Stimulated activated naive CD8-positive, alpha-beta T cell treated with anti-CD3 and anti-CD28 coated beads, Interleukin-15, Interleukin-2, amounts not matched to agents 100 U/mL and 50 U/mL, for 24 hours (primary cell): ENCODE measurements around the gene RAB41.
"Not testable (repeated sequence)": the region's sequence is repeated elsewhere in the genome, so short reads cannot be mapped to it uniquely, and the experiment has no call there.

Source experiments
- ATAC-seq: fragments of 150-1000 bp; cut with Tn5 transposase; one replicate; pipeline ENCODE4 v1.10.0; 2021
- DNase-seq: peaks from one replicate; pipeline ENCODE4 v3.0.0; 2021

Gene RAB41

DNA sequence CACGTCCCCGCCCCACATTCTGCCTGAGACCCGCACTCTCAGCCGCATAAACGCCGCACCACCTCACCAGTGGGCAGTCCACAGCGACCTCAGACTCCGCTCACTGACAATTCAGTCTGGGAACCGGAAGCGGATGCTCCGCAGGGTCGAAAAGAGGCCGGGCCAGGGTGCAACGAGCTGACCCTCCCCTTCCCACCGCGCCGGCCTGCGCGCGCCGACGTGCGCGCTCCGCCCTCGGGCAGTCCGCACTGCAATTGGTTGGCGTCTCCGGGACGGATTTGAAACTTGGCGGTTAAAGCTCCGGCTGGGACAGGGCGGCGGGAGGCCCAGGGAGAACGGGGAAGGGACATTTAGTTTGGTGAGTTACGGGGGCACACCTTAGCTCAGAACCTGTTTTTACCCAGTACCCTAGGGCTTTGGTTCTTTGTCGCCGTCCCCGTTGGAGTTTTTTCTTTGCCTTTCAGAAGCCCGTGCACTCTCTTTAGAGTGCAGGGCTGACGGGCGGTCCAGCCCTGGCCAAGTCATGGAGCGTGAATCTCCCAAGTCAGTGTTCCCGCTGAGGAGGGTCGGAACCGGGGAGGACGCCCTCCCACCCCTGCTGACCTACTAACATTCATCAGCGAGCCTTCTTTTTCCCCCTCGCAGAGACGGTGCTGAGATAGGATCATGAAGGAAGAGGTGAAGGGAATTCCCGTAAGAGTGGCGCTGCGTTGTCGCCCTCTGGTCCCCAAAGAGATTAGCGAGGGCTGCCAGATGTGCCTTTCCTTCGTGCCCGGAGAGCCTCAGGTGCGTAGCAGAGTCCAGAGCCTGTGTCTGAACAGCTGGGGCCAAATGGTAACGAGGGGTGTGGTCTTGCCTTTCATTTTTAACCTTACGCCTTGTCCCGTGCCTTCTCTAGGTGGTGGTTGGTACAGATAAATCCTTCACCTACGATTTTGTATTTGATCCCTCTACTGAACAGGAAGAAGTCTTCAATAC lies 8.1 kb downstream of the RAB41 start, which contains the start of the genes KIF4A and PDZD11:
Gene KIF4A, plus strand, starts transcription at position 312 of the 978 bp plus-strand sequence. Its CDS starts 355 bp downstream, at position 667.
Gene PDZD11, minus strand, starts transcription at position 135 of the 978 bp plus-strand sequence. CDS start 586 bp downstream, outside the sequence.
- DNase-seq (peak; percentile 81), ATAC-seq (peak; percentile 100)

DNA sequence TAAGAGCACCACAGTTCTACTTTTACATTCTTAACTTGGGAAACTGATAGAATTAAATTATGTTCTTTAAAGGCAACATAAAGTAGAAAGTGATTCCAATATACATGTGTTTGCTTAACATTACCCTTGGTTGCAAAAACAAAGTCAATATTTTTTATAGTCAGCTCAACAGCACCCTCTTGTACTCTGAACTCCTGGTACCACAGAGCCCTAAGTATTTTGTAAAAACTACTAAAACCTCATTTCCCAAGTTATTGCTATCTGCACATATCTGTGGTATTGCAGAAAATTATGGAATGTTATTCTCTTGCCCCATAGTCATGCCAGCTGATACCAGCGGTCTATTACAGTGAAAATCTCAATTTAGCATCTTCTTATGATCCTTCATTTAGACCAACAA lies 10.8 kb downstream of the RAB41 start:
- ATAC-seq (no peak), DNase-seq (no peak)

DNA sequence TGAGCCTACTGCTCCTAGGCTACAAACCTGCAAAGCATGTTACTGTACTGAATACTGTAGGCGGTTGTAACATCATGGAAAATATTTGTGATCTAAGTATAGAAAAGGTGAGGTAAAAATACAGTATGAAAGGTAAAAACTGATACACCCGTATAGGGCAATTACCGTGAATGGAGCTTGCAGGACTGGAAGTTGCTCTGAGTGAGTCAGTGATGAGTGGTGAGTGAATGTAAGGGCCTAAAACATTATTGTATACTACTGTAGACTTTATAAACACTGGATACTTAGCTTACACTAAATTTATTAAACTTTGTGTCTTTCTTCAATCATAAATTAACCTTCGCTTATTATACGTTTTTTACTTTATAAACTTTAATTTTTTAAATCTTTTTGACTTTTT lies 11.6 kb downstream of the RAB41 start:
- ATAC-seq (no peak), DNase-seq (no peak)

DNA sequence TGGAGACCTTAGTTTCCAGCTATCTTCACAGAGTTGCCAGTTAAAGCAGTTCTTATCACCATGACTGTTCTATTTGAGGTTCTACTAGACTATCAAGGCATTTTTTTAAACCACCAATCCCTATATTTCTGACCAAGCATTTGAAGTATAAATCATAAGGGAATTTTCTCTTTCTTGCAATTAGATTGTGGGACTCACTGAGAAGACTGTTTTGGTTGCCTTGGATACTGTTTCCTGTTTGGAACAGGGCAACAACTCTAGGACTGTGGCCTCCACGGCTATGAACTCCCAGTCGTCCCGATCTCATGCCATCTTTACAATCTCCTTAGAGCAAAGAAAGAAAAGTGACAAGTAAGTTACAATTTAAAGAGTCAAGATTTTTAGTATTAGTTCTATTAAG lies 19.7 kb downstream of the RAB41 start:
- no peak for DNase-seq

DNA sequence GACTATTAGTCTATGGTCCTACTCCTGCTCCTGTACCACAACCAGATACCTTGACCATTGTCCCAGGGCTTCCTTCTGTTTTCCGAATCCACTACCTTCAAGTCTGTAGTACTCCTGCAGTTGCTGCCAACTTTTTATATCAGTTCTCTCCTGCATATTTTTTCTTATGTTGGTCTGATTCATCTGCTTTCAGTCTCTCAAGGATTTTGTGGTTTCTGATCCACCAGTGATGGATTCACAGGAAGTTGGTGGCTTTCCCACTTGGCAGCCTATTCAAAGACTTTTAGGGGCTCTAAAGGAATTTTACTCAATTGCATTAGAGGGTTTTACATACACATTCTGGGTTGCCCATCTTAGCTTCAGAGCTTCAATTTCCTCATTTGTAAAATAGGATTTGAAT lies 31.5 kb downstream of the RAB41 start:
- no peak for DNase-seq
- ATAC-seq, result no peak

More for the DNA sequence above, 19.7 kb downstream of the RAB41 start:
- no peak for ATAC-seq

DNA sequence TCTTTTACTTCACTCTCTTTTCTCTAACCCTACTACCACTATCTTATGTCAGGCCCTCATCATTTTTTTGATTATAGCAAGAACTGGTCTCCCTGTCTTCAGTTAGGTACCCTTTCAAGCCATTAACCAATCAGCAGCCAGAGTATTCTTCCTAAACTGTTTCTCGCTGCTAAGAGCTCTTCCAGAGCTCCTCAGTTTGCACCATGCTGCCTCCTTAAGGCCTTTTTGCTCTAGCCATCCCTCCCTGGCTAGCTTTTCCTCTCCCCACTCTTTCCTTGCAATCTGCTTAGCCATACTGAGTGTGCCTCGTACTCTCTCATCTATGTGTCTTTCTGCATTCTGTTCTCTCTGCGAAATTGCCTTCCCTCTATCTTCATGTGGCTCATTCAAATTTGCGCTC lies 40.8 kb downstream of the RAB41 start:
- DNase-seq (no peak), ATAC-seq (no peak)

DNA sequence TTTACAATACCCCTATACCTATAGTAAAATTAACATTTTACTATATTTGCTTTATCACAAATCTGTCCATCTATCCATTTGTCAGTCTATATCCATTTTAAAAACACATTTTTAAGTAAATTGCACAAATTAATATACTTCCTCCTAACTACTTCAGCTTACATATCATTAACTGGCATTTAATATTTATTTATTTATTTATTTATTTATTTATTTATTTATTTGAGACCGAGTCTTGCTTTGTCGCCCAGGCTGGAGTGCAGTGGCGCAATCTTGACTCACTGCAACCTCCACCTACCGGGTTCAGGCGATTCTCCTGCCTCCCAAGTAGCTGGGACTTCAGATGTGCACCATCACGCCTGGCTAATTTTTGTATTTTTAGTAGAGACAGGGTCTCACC lies 41.7 kb downstream of the RAB41 start:
- ATAC-seq, DNase-seq: not testable (repeated sequence)

DNA sequence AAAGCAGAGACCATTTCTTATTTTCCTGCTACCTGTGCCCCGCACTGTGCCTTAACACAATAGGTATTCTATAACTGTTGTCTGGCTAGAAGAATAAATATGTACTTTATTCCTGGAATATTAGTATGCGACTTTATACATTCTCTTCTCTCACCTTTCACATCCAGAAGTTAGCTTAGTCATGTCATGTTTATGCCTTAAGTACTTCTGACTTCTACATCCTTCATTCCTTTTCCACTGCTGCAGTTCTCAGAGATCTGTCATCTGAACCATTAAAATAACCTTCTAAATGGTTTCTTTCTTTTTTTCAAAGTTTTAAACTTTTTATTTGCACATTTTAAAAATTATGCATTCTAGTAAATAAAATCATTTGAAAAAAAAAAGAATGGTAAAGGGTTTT lies 42.4 kb downstream of the RAB41 start:
- ATAC-seq, result no peak

DNA sequence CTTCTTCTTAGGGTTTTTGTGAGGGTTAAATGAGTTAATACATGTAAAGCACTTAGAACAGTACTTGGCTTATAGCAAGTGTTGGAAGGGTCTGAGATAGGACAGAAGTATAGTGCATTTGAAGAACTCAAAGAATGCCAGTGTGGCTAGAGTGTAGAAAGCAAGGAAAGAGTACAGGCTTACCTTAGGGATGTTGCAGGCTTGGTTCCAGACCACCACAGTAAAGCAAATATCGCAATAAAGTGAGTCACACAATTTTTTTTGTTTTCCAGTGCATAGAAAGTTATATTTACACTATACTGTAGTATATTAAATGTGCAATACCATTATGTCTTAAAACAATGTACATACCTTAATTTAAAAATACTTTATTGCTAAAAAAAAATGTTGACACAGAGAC lies 49.2 kb downstream of the RAB41 start:
- ATAC-seq, result no peak
- no peak for DNase-seq

More for the DNA sequence above, 42.4 kb downstream of the RAB41 start:
- DNase-seq, result no peak

DNA sequence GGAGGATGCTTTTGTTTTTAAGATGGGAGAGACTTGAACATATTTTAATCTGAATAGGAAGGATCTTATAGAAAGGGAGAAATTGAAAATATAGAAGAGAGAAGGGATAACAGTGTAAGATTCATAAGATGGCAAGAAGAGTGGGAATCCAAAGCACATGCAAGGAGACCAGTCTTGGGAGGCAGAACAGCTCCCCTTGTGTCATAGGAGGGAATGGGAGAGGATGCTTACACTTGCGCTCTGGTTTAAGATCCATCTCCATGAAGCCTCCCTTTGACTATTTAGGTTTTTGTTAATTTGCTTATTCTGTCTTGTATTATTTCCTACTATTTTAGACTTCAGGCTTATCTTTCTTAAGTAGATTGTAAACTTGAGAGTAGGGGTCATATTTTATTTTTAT lies 50.6 kb downstream of the RAB41 start:
- no peak for ATAC-seq
- DNase-seq, result no peak
